Lower leg skin (tissue), 4 donors: ENCODE measurements around the gene CPA2. TPM values are rescaled to one million over a fixed set of nuclear protein-coding genes. Genes with fewer than 3 reads are reported as not detected.

Source experiments
- DNase-seq, 2 donors: peaks; one replicate each; pipeline ENCODE4 v3.0.0-alpha.2; 2019; ENCODE audit warnings: low spot score in 2 of 2
- H3K4me3 ChIP-seq: fragments of 200-600 bp; sonication (generic); 2 replicates; pipeline ENCODE4 v1.5.1; 2017; ENCODE audit warnings: mild to moderate bottlenecking, low read depth; ENCODE audit not compliant: poor library complexity, severe bottlenecking
- POLR2A ChIP-seq, 2 donors: fragments of 450-650 bp; IDR thresholded peaks; one replicate each; pipeline ENCODE4 v1.6.1; 2016 to 2017; ENCODE audit warnings: antibody characterized with exemption in 2 of 2, mild to moderate bottlenecking in 1 of 2, moderate library complexity in 1 of 2
- WGBS, 2 donors: methylation state at CpG; one replicate each; pipeline ENCODE4 v1.1.5; 2018; 5-methylcytosine and 5-hydroxymethylcytosine counted together
- intact Hi-C: fragments of 100-400 bp; cut with DNase I; formaldehyde crosslinking; loops from one replicate; pipeline ENCODE4 v1.15.0; 2023; ENCODE audit warnings: low total_unique reads
- total RNA-seq, 4 donors: library from RNA; depleted of rRNA; stranded (reverse); fragments of >200 nt; gene quantifications; one replicate each; pipeline ENCODE4 v1.1.0, GENCODE V29; 2016
- TF ChIP-seq, protein P1 (sequence below), 3 donors: fragments of 450-650 bp; IDR thresholded peaks; one replicate each; pipeline ENCODE4 v1.5.1; 2016; ENCODE audit warnings: antibody characterized with exemption in 3 of 3, mild to moderate bottlenecking in 3 of 3, moderate library complexity in 2 of 3

The CPA2 gene
- total RNA-seq, 4 donors from 2014 or later: 0.16 TPM; not detected in 3

DNA sequence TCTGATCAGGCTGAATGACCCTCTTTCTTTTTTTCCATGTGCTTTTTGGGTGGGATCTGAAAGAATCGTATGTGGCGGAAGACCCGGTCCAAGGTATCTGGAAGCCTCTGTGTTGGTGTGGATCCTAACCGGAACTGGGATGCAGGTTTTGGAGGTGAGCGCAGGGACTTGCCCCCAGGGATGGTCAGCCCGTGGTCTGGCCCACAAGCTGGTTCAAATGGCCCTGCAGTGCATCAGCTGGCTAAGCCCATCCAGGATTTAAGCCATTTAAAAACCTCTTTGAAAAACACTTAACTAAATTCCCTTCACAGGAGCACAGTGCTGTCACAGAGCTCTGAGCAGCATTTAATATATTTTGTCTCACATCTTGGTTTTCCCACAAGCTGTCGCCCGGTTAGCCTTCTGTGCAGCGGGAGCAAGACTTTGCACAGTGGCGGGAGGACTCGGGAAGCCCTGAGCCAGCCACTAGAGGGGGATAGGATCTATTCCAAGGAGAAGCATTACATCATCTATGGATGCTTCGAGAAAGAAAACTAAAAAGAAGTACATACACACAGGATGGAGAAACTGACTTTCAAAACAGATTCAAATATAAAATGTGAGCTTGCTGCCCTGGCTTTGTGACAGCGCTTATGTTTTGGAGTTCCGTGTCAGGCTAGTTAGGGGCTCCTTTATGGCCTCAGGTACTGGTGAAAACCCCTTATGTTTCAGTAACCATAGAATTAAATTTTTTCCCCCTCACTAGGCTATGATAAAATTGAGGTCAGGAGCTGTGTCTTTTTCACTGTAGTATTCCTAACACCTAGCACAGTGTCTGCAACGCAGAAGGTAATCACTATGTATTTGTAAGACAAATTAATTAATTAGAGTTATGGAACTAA, 11.3 kb downstream of the CPA2 start:
- intact Hi-C loops: no loop called here
- WGBS, 2 donors: 66 to 73% methylated on average over 15 of the region's 15 CpGs
- DNase-seq: no peak

DNA sequence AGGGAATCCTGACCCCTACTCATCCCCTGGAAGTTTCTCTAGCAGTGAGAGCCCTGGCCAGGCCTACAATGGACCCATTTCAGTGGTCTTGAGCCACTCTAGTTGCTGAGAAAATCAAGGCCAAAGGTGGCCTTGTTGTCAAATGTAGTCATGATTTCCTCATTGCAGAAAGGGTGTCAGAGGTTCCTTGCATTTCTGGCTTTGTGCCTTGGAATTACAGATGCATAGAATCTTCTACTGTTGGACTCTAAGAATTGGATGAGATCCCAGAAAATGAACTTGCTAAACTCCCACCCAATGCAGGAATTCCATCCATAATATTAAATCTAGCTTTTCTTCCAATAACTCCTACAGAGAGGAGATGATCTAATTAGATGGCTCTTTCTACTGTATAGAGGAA, 12.2 kb downstream of the CPA2 start:
- H3K4me3 ChIP-seq: no peak overlapping the region
- TF ChIP-seq, protein P1, sequence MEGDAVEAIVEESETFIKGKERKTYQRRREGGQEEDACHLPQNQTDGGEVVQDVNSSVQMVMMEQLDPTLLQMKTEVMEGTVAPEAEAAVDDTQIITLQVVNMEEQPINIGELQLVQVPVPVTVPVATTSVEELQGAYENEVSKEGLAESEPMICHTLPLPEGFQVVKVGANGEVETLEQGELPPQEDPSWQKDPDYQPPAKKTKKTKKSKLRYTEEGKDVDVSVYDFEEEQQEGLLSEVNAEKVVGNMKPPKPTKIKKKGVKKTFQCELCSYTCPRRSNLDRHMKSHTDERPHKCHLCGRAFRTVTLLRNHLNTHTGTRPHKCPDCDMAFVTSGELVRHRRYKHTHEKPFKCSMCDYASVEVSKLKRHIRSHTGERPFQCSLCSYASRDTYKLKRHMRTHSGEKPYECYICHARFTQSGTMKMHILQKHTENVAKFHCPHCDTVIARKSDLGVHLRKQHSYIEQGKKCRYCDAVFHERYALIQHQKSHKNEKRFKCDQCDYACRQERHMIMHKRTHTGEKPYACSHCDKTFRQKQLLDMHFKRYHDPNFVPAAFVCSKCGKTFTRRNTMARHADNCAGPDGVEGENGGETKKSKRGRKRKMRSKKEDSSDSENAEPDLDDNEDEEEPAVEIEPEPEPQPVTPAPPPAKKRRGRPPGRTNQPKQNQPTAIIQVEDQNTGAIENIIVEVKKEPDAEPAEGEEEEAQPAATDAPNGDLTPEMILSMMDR (IDR thresholded peaks at IDR 0.05): no peak
- intact Hi-C loops: no loop called here
- no peak for DNase-seq

More for the DNA sequence above, 11.3 kb downstream of the CPA2 start:
- H3K4me3 ChIP-seq: no peak overlapping the region
- TF ChIP-seq POLR2A (IDR thresholded peaks at IDR 0.05): no peak
- TF ChIP-seq, protein P1 (IDR thresholded peaks at IDR 0.05): no peak

DNA sequence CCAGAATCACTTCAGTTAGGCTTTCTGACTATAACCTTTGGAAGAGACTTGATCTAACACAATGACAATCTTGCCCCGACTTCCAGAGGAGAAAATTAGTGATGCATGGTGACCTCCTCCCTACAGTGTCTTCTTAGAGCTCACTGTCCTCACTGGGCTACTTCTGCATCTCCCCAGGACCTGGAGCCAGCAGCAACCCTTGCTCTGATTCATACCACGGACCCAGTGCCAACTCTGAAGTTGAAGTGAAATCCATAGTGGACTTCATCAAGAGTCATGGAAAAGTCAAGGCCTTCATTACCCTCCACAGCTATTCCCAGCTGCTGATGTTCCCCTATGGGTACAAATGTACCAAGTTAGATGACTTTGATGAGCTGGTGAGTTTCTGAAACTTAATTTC, 12.6 kb downstream of the CPA2 start:
- TF ChIP-seq, protein P1 (IDR thresholded peaks at IDR 0.05): no peak
- TF ChIP-seq POLR2A (IDR thresholded peaks at IDR 0.05): no peak
- no peak for DNase-seq
- WGBS, 2 donors: 77 to 79% methylated on average over 2 of the region's 2 CpGs
- no peak overlapping the region for H3K4me3 ChIP-seq
- intact Hi-C loops: no loop called here

DNA sequence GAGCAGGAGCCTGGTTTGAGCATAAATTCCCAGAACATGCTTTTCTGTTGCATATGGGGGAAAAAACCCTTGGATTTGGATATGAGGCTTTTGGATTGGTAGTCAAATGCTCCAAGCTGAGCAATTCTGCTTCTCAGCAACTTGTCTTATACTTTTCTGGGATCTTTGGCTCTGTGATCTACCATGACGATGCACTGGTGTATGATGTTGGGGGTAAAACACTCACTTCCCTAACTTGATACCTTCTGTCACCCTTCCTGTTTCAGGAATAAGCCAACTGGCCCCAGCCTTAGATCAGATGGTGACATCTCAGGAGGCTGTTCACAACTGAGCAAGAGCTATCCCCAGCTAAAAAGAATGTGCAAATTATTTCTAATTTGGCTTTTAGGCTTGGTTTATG, 13.2 kb downstream of the CPA2 start:
- TF ChIP-seq POLR2A (IDR thresholded peaks at IDR 0.05): no peak
- TF ChIP-seq, protein P1 (IDR thresholded peaks at IDR 0.05): no peak
- intact Hi-C loops: no loop called here
- H3K4me3 ChIP-seq: no peak overlapping the region
- 77 to 94% methylated on average over 1 of the region's 1 CpG for WGBS, 2 donors
- no peak for DNase-seq

DNA sequence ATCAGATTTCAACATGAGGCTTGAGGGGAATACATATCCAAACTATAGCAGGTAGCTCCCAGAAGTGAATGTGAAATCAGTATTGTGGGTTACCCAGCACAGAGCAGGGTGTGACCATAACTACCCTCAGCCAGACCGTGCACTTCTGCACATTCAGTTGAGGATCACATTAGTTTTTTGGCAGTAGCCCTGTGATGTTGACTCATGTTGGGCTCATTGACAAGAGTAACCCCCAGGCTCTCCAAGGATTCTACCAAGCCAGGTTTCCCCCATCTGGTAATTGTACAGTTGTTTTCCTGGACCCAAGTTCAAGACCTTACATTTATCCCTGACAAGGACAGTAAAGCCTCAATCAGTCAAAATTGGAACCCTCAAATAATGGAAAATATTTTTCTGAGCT, 14.6 kb downstream of the CPA2 start:
- intact Hi-C loops: no loop called here
- no peak overlapping the region for H3K4me3 ChIP-seq
- no peak for DNase-seq
- TF ChIP-seq, protein P1 (IDR thresholded peaks at IDR 0.05): no peak
- TF ChIP-seq POLR2A (IDR thresholded peaks at IDR 0.05): no peak
- WGBS, 2 donors: 18 to 22% methylated on average over 1 of the region's 1 CpG
